HG03460 (cell line): ENCODE measurements around the gene MEG3.

Experiments used
- ATAC-seq: cut with Tn5 transposase; IDR thresholded peaks from one replicate; pipeline ENCODE4 v1.9.1; 2021; ENCODE audit not compliant: unreplicated experiment

MEG3 gene

GRCh38 chr14:100893760-100894159 is 67.8 kb downstream of the MEG3 start:
- no peak for ATAC-seq

- no peak for ATAC-seq
Observed at GRCh38 chr14:100894416-100894815, 68.5 kb downstream of the MEG3 start.

GRCh38 chr14:100895411-100895810 is 69.5 kb downstream of the MEG3 start:
- ATAC-seq, result no peak

- ATAC-seq, result no peak
Observed at GRCh38 chr14:100896369-100897060, 70.6 kb downstream of the MEG3 start.

GRCh38 chr14:100898465-100898864 is 72.5 kb downstream of the MEG3 start:
- ATAC-seq, result no peak

DNA sequence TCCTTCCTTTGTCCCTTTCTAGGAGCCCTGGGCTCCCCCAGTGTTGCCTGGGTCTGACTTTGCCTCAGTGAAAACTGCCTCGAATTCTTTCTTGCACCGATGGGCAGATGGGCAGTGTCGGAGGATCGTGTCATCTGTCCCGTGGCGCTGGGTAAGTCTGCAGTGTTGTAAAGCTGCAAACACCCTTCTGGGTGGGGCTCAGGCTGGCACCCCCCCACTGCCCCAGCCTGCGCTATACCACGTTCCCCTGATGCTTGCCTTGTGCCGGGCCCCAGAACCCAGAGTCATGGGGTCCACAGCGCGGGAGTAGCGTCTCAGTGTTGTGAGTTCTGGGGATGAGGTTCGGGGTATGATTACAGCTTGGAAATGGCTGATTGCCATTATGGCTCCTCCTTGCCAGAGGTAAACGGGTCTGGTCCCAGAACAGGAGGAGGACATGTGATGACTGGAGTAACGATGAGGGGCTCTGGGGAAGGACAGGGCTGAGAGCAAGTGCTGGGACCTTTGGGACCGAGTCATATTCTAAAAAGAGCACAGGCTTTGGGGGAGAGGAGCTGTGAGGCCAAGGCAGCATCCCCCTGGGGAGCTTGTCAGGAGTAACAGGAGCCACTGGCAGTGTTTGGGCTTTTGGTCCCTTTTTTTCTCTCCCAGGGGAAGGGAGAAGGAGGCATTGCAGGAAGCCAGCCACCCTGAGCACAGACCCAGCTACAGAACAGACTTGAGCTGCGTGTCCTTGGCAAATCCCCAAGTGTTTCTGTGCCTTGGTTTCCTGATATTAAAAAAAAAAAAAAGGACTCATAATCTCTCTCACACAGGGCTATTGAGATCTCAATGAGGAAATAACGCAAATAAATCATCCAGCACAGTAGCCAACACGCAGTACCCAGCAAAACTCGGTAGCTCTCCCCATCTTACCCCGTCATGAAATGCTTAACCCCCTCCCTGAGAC is 73.3 kb downstream of the MEG3 start:
- ATAC-seq, result no peak

- no peak for ATAC-seq
Observed at GRCh38 chr14:100899884-100900771, 74.2 kb downstream of the MEG3 start.

DNA sequence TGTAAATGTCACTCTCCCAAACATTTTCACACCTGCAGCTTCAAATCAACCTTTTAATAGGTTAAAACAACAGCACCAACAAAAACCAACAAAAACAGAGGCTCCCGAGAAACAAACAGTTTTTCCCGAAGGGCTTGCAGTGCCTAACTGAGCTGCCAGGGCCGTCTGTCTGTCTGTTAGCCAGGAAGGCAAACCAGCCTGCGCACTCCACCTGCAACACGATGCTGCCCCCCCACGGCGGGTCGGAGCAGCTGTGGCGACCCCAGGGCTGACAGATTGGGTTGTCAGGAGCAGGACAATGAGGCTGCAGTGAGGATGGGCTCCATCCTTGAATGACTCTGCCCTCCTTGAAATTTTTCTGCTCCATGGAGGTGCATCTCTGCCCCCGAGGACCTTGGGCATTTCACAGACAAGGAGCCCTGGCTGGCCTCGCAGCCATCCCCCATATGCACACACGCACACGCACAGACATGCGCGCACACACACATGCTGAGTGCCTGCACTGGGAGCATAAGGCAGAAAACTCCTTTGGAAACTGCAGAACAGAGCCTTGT is 75.0 kb downstream of the MEG3 start:
- ATAC-seq, result no peak

- no peak for ATAC-seq
Observed at GRCh38 chr14:100901391-100902183, 75.7 kb downstream of the MEG3 start.

- no peak for ATAC-seq
Observed at GRCh38 chr14:100902295-100903133, 76.6 kb downstream of the MEG3 start.

DNA sequence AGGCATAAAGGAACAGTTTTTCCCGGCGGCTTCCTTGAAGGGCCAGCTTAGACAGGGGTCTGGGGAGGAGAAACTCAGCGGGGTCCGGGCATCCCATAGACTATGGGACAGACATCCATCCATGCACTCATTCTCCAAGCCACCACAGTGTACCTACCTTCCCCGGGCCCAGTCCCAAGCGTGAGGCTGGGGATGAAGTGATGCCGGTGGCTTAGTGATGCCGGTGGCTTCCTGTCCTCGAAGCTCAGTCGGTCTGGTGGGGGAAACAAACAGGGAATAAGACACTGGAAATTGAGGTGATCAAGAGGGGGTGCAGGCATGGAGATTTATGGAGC is 77.2 kb downstream of the MEG3 start:
- ATAC-seq, result no peak

DNA sequence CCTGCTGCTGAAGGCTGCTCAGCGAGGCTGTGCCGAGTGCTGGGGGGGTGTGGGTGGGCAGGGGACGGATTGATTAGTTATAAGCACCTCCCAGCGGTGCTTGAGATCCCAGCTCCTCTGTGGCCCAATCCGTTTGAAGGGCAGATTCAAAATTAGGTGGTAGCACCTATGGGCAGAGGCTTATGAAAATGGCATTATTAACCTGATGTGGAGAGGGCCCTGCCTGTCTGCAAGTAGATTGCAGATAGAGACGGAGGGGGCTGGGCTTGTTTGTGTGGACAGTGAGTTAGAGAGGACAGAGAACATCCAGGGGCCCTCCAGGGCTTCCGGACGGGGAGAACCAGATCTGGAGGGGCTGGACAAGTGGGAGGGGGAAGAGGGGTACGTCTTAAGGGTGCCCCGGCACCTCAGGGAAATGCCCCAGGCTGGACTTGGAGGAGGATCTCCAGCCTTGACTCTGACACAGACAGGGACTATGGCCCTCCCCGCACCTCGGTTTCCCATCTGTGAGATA is 77.8 kb downstream of the MEG3 start, which contains the start of gene RTL1:
TSS of gene RTL1 (minus strand) at position 51 of the 514 bp plus-strand sequence. CDS start 18,934 bp downstream, outside the sequence.
- no peak for ATAC-seq

GRCh38 chr14:100904307-100905087 is 78.6 kb downstream of the MEG3 start:
- ATAC-seq, result no peak

DNA sequence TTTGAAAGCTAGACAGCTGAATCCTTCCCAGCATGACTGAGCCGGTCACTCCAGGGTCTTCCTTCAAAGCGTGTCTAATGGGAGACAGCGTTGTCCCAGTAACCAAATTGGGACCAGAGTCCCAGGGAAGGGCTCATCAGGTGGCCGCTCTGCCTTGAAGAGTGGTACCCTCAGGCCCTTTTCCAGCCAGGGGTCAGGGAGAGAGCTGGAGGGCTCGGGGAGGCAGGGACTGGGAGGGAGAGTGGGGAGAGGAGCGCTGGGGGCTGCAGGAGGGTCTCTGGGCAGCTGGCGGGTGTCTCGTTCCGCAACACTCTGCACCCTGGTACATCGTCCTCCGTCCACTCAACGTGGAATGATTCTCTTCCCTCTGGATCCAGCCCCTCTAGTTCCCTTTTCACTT is 79.2 kb downstream of the MEG3 start:
- ATAC-seq, result no peak

DNA sequence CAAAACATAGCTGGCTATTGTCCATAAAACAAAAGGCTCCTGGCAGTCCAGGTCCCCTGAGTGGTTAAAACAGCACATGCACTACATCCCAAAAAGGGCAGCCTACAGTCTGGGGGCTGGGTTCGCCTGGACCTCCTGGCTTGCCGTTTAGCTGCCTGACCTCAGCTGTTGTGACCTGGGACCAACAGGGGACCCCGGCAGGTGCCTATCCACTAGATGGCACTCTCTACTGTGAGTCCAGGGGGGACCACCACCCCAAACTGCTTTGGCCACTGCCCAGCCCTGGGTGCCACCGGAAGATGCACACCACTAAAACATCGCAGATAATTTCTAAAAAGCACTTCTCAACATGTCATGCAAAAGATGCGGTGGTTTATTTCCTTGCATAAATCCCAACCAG is 80.5 kb downstream of the MEG3 start:
- ATAC-seq, result no peak

- ATAC-seq, result no peak
Observed at GRCh38 chr14:100907240-100907639, 81.3 kb downstream of the MEG3 start.

DNA sequence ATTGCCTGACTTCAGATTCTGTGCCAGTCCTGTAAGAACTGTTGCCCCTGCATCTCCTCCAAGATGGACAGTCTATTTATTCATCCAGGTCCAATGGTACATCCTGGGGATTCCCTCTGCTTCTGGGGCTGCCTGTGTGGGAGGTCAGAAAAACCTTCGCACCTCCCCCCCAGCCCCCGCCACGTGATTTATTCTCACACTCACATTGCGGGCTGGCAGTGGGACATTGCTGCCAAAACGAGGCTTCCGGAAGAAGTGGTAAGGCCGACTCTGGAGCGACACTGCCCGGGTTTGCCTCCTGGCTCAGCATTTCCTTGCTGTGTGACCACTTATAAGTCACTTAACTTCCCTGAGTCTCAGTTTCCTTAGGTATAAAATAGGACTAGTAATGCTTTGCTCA is 83.5 kb downstream of the MEG3 start:
- ATAC-seq, result no peak
